BJ (cell line): ENCODE measurements around the gene TBC1D22B. TPM values are rescaled to one million over a fixed set of nuclear protein-coding genes. Genes with fewer than 3 reads are reported as not detected.

ENCODE experiments used
- CTCF ChIA-PET: fragments of 350-600 bp; formaldehyde crosslinking; extraction: SDS; loops from one replicate; lab custom pipeline; 2021; ENCODE audit warnings: antibody characterized with exemption, inconsistent platforms; lab: Yijun Ruan, JAX
- POLR2A ChIA-PET: fragments of 300-600 bp; sonication (Branson Sonifier 250); formaldehyde crosslinking; extraction: SDS; loops from one replicate; lab custom pipeline; 2021; ENCODE audit warnings: antibody characterized with exemption; lab: Charles Lee
- DNase-seq: peaks from one replicate; pipeline ENCODE4 v3.0.0-alpha.2; 2011; ENCODE audit warnings: low read depth
- H3K27me3 ChIP-seq: 2 replicates; pipeline ENCODE4 v1.6.0; 2011; ENCODE audit warnings: low read length; ENCODE audit not compliant: control insufficient read depth, insufficient read depth
- H3K36me3 ChIP-seq: 2 replicates; pipeline ENCODE4 v1.5.1; 2011; ENCODE audit warnings: low read length; ENCODE audit not compliant: control insufficient read depth, insufficient read depth
- H3K4me3 ChIP-seq: 2 replicates; pipeline ENCODE4 v1.5.1; 2011; ENCODE audit warnings: low read depth, mild to moderate bottlenecking, control low read depth, low read length
- polyA plus RNA-seq: library from polyadenylated mRNA; depleted of rRNA; stranded (reverse); fragments of >200 nt; gene quantifications from 2 replicates; pipeline ENCODE4 v1.2.3, GENCODE V29; 2011
- TF ChIP-seq, protein P1 (sequence below): IDR thresholded peaks from 2 replicates; pipeline ENCODE4 v1.5.1; 2011; ENCODE audit warnings: low read depth, mild to moderate bottlenecking, control low read depth, inconsistent platforms, low read length, moderate library complexity; ENCODE audit not compliant: insufficient read depth

TBC1D22B gene
- polyA plus RNA-seq, 1 experiment, result 5.5 TPM

- TF ChIP-seq, protein P1, sequence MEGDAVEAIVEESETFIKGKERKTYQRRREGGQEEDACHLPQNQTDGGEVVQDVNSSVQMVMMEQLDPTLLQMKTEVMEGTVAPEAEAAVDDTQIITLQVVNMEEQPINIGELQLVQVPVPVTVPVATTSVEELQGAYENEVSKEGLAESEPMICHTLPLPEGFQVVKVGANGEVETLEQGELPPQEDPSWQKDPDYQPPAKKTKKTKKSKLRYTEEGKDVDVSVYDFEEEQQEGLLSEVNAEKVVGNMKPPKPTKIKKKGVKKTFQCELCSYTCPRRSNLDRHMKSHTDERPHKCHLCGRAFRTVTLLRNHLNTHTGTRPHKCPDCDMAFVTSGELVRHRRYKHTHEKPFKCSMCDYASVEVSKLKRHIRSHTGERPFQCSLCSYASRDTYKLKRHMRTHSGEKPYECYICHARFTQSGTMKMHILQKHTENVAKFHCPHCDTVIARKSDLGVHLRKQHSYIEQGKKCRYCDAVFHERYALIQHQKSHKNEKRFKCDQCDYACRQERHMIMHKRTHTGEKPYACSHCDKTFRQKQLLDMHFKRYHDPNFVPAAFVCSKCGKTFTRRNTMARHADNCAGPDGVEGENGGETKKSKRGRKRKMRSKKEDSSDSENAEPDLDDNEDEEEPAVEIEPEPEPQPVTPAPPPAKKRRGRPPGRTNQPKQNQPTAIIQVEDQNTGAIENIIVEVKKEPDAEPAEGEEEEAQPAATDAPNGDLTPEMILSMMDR, result no peak
- ChIA-PET POLR2A (no interaction called here), CTCF (interaction anchor here (2.0 kb wide), 1 partner anchor 10 kb away, joined by 4 read pairs; no protein-coding TSS in a partner anchor)
- Histone ChIP-seq H3K27me3 (no peaks in the 10 kb centered on the region), H3K36me3 (peaks cover 1% of the 10 kb centered on the region), H3K4me3 (no peak overlapping the region)
- no peak for DNase-seq
Measured at GRCh38 chr6:37273690-37274089, 16.1 kb downstream of the TBC1D22B start.

DNA sequence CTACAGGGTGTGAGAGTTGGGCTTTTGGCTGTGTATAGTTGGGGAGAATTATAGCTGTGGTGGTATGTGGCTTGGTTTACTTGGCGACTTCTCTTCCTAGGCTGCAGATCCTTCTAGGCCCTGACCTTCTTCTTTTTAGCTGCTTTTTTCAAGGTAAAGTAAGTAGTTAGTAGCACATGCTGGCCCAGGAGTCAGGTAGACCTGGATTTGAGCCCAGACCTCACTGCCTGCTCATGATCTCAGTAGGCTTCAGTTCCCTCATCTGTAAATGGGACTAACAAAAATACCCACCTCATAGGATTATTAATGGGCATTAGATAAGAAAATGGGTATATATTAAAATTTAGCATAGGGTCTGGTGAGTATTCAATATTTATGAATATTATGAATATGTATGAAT, 17.8 kb downstream of the TBC1D22B start:
- no peaks in the 10 kb centered on the region for H3K27me3 ChIP-seq
- ChIA-PET POLR2A (no interaction called here), CTCF (no interaction called here)
- H3K36me3 ChIP-seq, result no peaks in the 10 kb centered on the region; the same call in none of the 2 replicates
- no peak overlapping the region for H3K4me3 ChIP-seq
- TF ChIP-seq, protein P1, result no peak
- no peak for DNase-seq

GRCh38 chr6:37277001-37277409, 19.4 kb downstream of the TBC1D22B start:
- ChIA-PET POLR2A (no interaction called here), CTCF (interaction anchor here (0.7 kb wide), 1 partner anchor 258 kb away, joined by 3 read pairs; no protein-coding TSS in a partner anchor)
- Histone ChIP-seq H3K36me3 (peaks cover 1% of the 10 kb centered on the region), H3K4me3 (no peak overlapping the region), H3K27me3 (no peaks in the 10 kb centered on the region)
- no peak for DNase-seq
- TF ChIP-seq, protein P1, result no peak

- ChIA-PET CTCF (interaction anchor here (1.0 to 1.5 kb wide), 3 partner anchors 15 to 250 kb away, joined by 3 to 7 read pairs (median 4); no protein-coding TSS in a partner anchor), POLR2A (no interaction called here)
- Histone ChIP-seq H3K4me3 (no peak overlapping the region), H3K27me3 (no peaks in the 10 kb centered on the region), H3K36me3 (peaks cover 10% of the 10 kb centered on the region)
- peak; percentile 56 for DNase-seq
- TF ChIP-seq, protein P1, result no peak
Measured at GRCh38 chr6:37279366-37280134, 22.0 kb downstream of the TBC1D22B start.

- no peak overlapping the region for H3K4me3 ChIP-seq
- no peak for DNase-seq
- H3K36me3 ChIP-seq, result peaks cover 14% of the 10 kb centered on the region
- TF ChIP-seq, protein P1, result no peak
- H3K27me3 ChIP-seq, result no peaks in the 10 kb centered on the region
- ChIA-PET POLR2A (no interaction called here), CTCF (interaction anchor here (0.9 to 1.5 kb wide), 4 partner anchors 14 to 251 kb away, joined by 3 to 7 read pairs (median 4); no protein-coding TSS in a partner anchor)
Measured at GRCh38 chr6:37280162-37280887, 22.8 kb downstream of the TBC1D22B start.
